HG03520 (cell line): ENCODE measurements around the gene MAGEA2.
"Not testable (repeated sequence)": the region's sequence is repeated elsewhere in the genome, so short reads cannot be mapped to it uniquely, and the experiment has no call there.

Experiments used
- ATAC-seq: cut with Tn5 transposase; IDR thresholded peaks from one replicate; pipeline ENCODE4 v1.9.1; 2021; ENCODE audit warnings: mild to moderate bottlenecking, moderate library complexity; ENCODE audit not compliant: unreplicated experiment

The MAGEA2 gene, protein sequence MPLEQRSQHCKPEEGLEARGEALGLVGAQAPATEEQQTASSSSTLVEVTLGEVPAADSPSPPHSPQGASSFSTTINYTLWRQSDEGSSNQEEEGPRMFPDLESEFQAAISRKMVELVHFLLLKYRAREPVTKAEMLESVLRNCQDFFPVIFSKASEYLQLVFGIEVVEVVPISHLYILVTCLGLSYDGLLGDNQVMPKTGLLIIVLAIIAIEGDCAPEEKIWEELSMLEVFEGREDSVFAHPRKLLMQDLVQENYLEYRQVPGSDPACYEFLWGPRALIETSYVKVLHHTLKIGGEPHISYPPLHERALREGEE

DNA sequence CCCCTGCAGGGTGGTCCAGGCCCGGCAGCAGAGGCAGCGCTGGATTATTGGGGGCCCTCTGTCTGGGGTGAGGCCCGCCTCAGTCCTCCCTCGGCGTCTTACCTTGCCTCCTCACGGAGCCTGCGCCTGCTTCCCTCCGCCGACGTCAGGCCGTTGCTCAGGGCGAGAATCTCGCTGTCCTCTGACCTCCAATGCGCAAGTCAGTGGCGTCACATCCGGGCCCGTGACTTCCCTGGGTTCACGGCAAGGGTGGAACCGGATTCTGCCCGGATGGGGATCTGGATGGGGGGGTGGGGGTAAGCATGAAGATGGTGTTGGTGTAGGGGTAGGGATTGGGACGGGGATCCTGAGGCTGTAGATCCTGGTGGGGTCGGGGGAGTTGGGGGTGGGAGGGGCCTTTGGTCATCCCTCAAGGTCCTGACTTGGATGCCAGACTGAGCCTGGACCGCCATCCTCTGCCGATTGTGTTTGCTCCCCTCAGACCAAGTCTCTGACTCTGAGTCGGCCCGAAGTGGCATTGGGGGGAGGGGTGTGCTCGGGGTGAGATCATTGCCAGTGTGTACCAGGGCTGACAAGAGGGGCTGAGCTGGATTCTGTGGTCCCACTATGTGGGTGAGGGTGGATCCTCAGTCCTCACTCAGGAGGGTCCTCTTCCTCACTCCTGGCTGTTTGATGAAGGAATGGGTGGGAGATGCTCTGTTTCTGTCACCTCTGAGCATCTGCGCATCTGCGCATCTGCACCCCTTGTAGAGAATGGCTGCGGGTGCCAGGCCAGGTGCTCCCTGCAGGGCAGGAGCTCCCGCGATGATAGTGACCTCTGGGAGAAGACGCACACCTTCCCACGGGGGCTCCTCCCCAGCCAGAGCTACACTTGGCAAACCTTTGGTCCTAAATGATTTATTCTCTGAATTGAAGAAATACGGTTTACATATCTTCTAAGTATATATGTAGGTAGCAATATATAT is at the start of gene MAGEA2:
Gene MAGEA2, minus strand, starts transcription at position 157 of the 965 bp plus-strand sequence. CDS start 2,479 bp downstream, outside the sequence.
- ATAC-seq = not testable (repeated sequence)

- no peak for ATAC-seq
Observed at GRCh38 chrX:152798945-152799344, 45.3 kb upstream of the MAGEA2 start.

GRCh38 chrX:152787062-152787461 is 33.4 kb upstream of the MAGEA2 start:
- peak; percentile 88 for ATAC-seq

DNA sequence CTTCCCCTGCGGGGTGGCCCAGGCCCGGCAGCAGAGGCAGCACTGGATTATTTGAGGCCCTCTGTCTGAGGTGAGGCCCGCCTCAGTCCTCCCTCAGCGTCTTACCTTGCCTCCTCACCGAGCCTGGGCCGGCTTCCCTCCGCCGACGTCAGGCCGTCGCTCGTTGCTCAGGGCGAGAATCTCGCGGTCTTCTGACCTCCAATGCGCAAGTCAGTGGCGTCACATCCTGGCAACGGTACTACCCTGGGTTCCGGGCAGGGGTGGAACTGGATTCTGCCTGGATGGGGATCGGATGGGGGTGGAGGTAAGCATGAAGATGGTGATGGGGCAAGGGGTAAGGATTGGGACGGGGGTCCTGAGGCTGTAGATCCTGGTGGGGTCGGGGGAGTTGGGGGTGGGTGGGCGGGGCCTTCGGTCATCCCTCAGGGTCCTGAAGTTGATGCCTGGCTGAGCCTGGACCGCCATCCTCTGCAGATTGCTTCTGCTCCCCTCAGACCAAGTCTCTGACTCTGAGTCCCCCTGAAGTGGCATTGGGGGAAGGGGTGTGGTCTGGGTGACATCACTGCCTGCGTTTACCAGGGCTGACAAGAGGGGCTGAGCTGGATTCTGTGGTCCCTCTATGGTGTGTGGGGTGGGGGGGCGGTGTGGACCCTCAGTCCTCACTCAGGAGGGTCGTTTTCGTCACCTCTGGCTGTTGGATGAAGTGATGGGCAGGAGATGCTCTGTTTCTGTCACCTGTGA is 16.1 kb upstream of the MAGEA2 start, which contains the start of gene MAGEA6:
Gene MAGEA6, minus strand, starts transcription at position 141 of the 741 bp plus-strand sequence. CDS start 2,039 bp downstream, outside the sequence.
- not testable (repeated sequence) for ATAC-seq

- not testable (repeated sequence) for ATAC-seq
Observed at GRCh38 chrX:152766562-152766961, 12.9 kb upstream of the MAGEA2 start.

DNA sequence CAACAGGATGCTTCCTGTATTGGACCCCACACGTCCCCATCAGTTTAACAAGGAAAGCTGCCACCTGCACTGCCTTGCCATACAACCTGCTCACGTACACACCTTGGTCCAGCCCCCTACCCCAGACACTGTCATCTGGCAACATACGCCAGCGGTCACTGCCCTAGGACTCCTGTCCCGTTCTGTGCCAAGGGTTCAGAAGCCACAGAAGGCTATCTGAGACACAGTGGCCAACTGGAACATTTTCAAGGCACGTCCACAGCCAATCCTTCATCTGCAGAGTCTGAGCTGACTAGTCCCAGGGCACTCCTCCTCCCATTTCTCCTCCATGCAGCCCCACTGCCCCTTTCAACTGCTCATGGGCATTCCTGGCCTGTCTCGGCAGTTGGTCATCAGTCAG is 7.9 kb upstream of the MAGEA2 start:
- ATAC-seq = not testable (repeated sequence)

DNA sequence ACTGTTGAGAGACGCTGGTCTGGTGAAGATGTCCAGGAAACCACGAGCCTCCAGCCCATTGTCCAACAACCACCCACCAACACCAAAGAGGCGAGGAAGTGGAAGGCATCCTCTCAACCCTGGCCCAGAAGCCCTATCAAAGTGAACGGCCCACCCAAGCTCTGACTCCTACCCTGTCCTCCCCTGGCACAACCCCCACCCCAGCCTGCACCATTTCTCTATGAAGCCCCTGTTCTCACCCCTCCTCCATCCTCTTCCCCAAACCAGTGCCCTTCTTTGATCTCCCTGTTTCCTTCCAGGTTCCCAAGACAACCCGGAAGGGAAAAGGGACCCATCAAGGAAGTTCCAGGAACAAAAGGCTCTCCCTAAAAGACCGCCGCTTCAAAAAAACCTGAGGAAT is 5.9 kb upstream of the MAGEA2 start:
- not testable (repeated sequence) for ATAC-seq

GRCh38 chrX:152758918-152759317 is 5.3 kb upstream of the MAGEA2 start, which contains the start of gene CSAG3:
TSS of gene CSAG3 (plus strand) at chrX:152759218.
- ATAC-seq = not testable (repeated sequence)

DNA sequence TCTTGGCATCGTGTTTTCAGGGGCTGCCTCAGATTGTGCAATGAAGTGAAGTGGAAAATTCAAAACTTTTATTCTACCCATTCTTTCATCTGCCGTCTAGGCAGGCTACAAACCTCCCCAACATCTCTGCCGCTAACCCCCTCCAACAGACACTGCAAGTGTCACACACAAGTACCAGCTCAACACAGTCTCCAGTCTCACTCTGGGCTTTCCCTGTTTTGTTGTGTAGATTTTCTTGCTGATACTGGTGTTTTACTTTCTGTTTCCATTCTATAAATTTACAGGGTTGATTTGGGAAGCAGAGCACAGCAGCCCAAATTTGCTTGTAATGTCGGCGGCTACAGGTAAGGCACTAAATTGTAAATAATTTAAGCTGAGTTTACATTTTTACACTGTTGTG is 1.2 kb upstream of the MAGEA2 start:
- not testable (repeated sequence) for ATAC-seq

DNA sequence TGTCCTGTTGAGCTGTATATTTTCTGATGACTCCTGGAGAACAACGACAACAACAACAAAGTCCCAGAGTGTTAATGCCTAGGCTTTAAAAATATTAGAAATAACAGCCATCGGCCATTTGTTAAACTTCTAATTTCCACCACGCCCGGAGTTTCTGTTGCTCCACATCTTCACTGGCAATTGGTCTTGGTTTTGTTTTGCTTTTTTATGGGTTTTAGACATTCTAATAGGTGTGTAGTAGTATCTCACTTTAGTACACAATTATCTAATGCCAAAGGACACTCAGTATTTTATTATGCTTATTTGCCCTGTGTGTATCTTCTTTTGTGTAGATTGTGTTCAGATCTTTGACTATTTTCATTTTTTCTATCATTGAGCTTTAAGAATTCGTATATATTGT is 15.1 kb downstream of the MAGEA2 start:
- ATAC-seq = no peak

GRCh38 chrX:152736528-152736927 is 17.1 kb downstream of the MAGEA2 start:
- not testable (repeated sequence) for ATAC-seq

DNA sequence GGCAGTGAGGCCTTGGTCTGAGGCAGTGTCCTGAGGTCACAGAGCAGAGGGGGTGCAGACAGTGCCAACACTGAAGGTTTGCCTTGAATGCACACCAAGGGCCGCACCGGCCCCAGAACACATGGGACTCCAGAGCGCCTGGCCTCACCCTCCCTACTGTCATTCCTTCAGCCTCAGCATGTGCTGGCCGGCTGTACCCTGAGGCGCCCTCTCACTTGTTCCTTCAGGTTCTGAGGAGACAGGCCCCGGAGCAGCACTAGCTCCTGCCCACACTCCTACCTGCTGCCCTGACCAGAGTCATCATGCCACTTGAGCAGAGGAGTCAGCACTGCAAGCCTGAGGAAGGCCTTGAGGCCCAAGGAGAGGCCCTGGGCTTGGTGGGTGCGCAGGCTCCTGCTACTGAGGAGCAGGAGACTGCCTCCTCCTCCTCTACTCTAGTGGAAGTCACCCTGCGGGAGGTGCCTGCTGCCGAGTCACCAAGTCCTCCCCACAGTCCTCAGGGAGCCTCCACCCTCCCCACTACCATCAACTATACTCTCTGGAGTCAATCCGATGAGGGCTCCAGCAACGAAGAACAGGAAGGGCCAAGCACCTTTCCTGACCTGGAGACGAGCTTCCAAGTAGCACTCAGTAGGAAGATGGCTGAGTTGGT is 17.7 kb downstream of the MAGEA2 start:
- ATAC-seq = no peak

- no peak for ATAC-seq
Observed at GRCh38 chrX:152735101-152735500, 18.5 kb downstream of the MAGEA2 start.

DNA sequence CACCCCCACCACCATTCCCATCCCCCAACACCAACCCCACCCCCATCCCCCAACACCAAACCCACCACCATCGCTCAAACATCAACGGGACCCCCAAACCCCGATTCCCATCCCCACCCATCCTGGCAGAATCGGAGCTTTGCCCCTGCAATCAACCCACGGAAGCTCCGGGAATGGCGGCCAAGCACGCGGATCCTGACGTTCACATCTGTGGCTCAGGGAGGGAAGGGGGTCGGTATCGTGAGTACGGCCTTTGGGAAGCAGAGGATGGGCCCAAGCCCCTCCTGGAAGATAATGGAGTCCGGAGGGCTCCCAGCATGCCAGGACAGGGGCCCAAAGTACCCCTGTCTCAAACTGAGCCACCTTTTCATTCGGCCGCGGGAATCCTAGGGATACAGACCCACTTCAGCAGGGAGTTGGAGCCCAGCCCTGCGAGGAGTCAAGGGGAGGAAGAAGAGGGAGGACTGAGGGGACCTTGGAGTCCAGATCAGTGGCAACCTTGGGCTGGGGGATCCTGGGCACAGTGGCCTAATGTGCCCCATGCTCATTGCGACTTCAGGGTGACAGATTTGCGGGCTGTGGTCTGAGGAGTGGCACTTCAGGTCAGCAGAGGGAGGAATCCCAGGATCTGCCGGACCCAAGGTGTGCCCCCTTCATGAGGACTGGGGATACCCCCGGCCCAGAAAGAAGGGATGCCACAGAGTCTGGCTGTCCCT is 19.3 kb downstream of the MAGEA2 start:
- ATAC-seq = not testable (repeated sequence)

- ATAC-seq = no peak
Observed at GRCh38 chrX:152733261-152733975, 20.2 kb downstream of the MAGEA2 start, which contains the start of the genes CSAG1 and MAGEA12. TSS of gene CSAG1 (minus strand) at chrX:152733721. CDS start at chrX:152732460, 1,261 bp downstream. TSS of gene MAGEA12 (plus strand) at chrX:152733757. CDS start at chrX:152736162, 2,405 bp downstream.

DNA sequence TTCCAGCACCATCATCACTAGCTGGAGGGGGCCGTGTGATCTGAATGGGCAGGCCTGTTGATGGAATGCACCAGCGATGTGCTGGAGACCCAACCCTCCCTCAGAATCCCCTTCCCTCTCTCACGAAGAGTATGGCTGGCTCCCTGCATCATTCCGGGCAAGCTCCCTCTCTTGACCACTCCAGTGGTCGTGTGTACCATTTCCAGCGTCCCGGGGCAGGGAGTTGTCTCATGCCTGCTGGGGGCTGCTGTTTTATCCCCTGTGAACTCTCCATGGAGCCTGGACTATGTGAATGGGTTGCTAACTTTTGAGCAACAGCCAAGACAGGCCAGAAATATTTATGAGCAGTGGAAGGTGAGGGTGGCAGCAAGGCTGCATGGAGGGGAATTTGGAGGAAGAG is 28.2 kb downstream of the MAGEA2 start:
- ATAC-seq = no peak

DNA sequence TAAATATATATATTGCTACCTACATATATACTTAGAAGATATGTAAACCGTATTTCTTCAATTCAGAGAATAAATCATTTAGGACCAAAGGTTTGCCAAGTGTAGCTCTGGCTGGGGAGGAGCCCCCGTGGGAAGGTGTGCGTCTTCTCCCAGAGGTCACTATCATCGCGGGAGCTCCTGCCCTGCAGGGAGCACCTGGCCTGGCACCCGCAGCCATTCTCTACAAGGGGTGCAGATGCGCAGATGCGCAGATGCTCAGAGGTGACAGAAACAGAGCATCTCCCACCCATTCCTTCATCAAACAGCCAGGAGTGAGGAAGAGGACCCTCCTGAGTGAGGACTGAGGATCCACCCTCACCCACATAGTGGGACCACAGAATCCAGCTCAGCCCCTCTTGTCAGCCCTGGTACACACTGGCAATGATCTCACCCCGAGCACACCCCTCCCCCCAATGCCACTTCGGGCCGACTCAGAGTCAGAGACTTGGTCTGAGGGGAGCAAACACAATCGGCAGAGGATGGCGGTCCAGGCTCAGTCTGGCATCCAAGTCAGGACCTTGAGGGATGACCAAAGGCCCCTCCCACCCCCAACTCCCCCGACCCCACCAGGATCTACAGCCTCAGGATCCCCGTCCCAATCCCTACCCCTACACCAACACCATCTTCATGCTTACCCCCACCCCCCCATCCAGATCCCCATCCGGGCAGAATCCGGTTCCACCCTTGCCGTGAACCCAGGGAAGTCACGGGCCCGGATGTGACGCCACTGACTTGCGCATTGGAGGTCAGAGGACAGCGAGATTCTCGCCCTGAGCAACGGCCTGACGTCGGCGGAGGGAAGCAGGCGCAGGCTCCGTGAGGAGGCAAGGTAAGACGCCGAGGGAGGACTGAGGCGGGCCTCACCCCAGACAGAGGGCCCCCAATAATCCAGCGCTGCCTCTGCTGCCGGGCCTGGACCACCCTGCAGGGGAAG is 39.5 kb downstream of the MAGEA2 start, which contains the start of gene MAGEA2B:
Gene MAGEA2B, plus strand, starts transcription at position 814 of the 973 bp plus-strand sequence. CDS start 2,479 bp downstream, outside the sequence.
- not testable (repeated sequence) for ATAC-seq
